Gastroesophageal sphincter (tissue), 4 donors: ENCODE measurements around the gene DEFB118. TPM values are rescaled to one million over a fixed set of nuclear protein-coding genes. Genes with fewer than 3 reads are reported as not detected.

Experiments used
- ATAC-seq: fragments of 150-250 bp; one replicate; pipeline ENCODE4 v1.9.1; 2016; ENCODE audit warnings: mild to moderate bottlenecking, moderate library complexity
- H3K27ac ChIP-seq, 4 donors: fragments of 200-600 bp; sonication (generic) in 3 of 4; 1 replicate in 3 of 4; 2 replicates in 1 of 4; pipeline ENCODE4 v1.5.1; 2016 to 2019
- H3K27me3 ChIP-seq: fragments of 200-600 bp; sonication (generic); one replicate; pipeline ENCODE4 v1.5.1; 2019
- H3K36me3 ChIP-seq, 2 donors: fragments of 200-600 bp; sonication (generic); one replicate each; pipeline ENCODE4 v1.5.1; 2019; ENCODE audit warnings: control low read depth in 1 of 2
- H3K4me1 ChIP-seq, 3 donors: fragments of 200-600 bp; sonication (generic); 1 replicate in 2 of 3; 2 replicates in 1 of 3; pipeline ENCODE4 v1.5.1; 2016 to 2019; ENCODE audit warnings: control low read depth in 2 of 3
- H3K4me3 ChIP-seq, 2 donors: fragments of 200-600 bp; sonication (generic); one replicate each; pipeline ENCODE4 v1.5.1; 2019; ENCODE audit warnings: mild to moderate bottlenecking in 1 of 2, moderate library complexity in 1 of 2
- H3K9me3 ChIP-seq, 3 donors: fragments of 200-600 bp; sonication (generic); one replicate each; pipeline ENCODE4 v1.5.1; 2017 to 2019; ENCODE audit warnings: control low read depth in 2 of 3
- EP300 ChIP-seq: sonication (generic); formaldehyde crosslinking; IDR thresholded peaks from one replicate; pipeline ENCODE4 v1.6.1; 2017; ENCODE audit warnings: antibody characterized with exemption, mild to moderate bottlenecking
- POLR2A ChIP-seq, 2 donors: fragments of 450-650 bp; IDR thresholded peaks; one replicate each; pipeline ENCODE4 v1.6.1; 2017; ENCODE audit warnings: antibody characterized with exemption in 2 of 2, mild to moderate bottlenecking in 2 of 2, moderate library complexity in 1 of 2
- POLR2AphosphoS5 ChIP-seq: sonication (generic); formaldehyde crosslinking; IDR thresholded peaks from one replicate; pipeline ENCODE4 v1.6.1; 2017; ENCODE audit warnings: antibody characterized with exemption
- WGBS, 2 donors: methylation state at CpG; one replicate each; pipeline ENCODE4 v1.1.5; 2018; ENCODE audit warnings: low coverage in 1 of 2; 5-methylcytosine and 5-hydroxymethylcytosine counted together
- total RNA-seq, 4 donors: library from RNA; depleted of rRNA; stranded (reverse); fragments of >200 nt; gene quantifications; one replicate each; pipeline ENCODE4 v1.1.0, GENCODE V29; 2016
- TF ChIP-seq, protein P1 (sequence below), 4 experiments: fragments of 200-600 bp in 2 of 4; fragments of 450-650 bp in 2 of 4; sonication (generic) in 1 of 4; IDR thresholded peaks; one replicate each; pipeline ENCODE4 v1.5.1; 2017 to 2019; ENCODE audit warnings: antibody characterized with exemption in 4 of 4, mild to moderate bottlenecking in 2 of 4, moderate library complexity in 2 of 4

DEFB118 gene
- total RNA-seq, 4 donors from 2014 or later, result not detected

DNA sequence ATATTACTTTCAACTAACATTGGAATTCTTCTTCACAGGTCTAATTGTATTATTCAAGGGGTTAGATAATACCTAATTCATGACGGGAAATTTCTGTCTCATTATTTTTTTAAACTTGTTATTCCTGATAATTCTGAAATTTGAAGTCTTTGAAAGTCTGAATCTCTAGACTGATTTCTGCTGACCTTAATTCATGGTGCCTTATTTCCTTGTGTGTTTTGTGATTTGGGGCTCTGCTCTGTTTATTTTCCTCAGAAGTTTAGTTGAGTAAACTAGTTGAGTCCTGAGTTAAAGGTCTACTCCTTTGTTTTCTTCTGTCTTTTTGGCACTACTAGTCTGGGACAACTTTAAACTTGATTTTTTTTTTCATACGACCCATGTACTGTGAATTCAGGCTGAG, 5.9 kb downstream of the DEFB118 start:
- TF ChIP-seq, protein P1, sequence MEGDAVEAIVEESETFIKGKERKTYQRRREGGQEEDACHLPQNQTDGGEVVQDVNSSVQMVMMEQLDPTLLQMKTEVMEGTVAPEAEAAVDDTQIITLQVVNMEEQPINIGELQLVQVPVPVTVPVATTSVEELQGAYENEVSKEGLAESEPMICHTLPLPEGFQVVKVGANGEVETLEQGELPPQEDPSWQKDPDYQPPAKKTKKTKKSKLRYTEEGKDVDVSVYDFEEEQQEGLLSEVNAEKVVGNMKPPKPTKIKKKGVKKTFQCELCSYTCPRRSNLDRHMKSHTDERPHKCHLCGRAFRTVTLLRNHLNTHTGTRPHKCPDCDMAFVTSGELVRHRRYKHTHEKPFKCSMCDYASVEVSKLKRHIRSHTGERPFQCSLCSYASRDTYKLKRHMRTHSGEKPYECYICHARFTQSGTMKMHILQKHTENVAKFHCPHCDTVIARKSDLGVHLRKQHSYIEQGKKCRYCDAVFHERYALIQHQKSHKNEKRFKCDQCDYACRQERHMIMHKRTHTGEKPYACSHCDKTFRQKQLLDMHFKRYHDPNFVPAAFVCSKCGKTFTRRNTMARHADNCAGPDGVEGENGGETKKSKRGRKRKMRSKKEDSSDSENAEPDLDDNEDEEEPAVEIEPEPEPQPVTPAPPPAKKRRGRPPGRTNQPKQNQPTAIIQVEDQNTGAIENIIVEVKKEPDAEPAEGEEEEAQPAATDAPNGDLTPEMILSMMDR (IDR thresholded peaks at IDR 0.05), result no peak
- TF ChIP-seq POLR2AphosphoS5, result no peak
- TF ChIP-seq POLR2A (IDR thresholded peaks at IDR 0.05), result no peak
- TF ChIP-seq EP300, result no peak
- no peak for ATAC-seq
- H3K4me3 ChIP-seq, result no peak overlapping the region
- H3K36me3 ChIP-seq, result no peaks in the 10 kb centered on the region
- 61% methylated on average over 2 of the region's 2 CpGs for WGBS, 2 donors
- H3K27ac ChIP-seq, result no peak overlapping the region
- H3K9me3 ChIP-seq, result peaks cover 0 to 9% (median 0%) of the 10 kb centered on the region in 3 donors
- peaks cover 7% of the 10 kb centered on the region for H3K27me3 ChIP-seq
- no peaks in the 10 kb centered on the region for H3K4me1 ChIP-seq

DNA sequence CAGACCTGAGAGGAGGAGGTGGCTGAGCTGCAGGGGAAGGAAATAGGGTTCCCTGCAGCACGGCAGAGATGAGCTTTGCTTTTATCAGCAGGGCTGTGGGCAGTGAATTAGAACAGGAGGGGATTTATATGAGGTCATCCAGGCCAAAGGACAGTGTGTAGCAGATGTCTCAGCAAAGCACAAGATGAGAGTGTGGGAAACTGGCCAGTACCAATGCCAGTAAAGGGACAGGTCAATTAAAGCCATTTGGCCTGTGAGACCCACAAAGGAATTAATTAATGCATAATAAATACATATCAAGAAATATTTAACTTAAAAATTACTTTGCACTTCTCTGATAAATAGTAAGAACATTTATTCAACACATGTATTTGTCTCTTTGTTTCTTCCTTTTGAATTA, 22.1 kb downstream of the DEFB118 start, which contains the start of gene DEFB119:
Gene DEFB119 (minus strand): TSS at position 101 of the 400 bp plus-strand sequence. CDS start 107 bp downstream, outside the sequence.
- H3K27ac ChIP-seq, result no peak within 1 kb of the TSS
- 0% methylated on average over 1 of the region's 1 CpG; no CpG with 5 or more reads in 1 of the 2 donors for WGBS, 2 donors
- TF ChIP-seq EP300, result no peak
- TF ChIP-seq, protein P1 (IDR thresholded peaks at IDR 0.05), result no peak
- TF ChIP-seq POLR2A (IDR thresholded peaks at IDR 0.05), result no peak
- TF ChIP-seq POLR2AphosphoS5, result no peak
- H3K36me3 ChIP-seq, result no peaks in the 10 kb centered on the region
- no peak for ATAC-seq
- no peak within 1 kb of the TSS for H3K4me3 ChIP-seq
- H3K27me3 ChIP-seq, result peaks cover 43% of the 10 kb centered on the region
- H3K9me3 ChIP-seq, result no peaks in the 10 kb centered on the region
- no peaks in the 10 kb centered on the region for H3K4me1 ChIP-seq

DNA sequence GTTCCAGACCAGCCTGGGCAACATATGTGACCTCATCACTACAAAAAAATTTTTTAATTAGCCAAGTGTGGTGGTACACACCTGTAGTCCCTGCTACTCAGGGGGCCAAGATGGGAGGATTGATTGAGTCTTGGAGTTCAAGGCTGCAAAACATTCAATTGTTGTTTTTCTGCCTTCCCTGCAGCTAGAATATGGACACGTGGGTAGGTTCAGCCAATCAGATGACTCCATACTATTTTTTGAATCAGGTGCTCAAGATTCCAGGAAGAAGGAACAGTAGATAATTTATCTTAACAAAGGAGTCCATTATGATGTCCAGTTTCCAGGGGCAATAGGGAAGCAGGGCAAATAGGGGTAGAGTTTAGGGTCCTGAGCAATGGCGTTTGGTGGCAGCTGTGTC, 24.4 kb downstream of the DEFB118 start:
- H3K4me3 ChIP-seq, result no peak overlapping the region
- H3K9me3 ChIP-seq, result no peaks in the 10 kb centered on the region
- H3K36me3 ChIP-seq, result no peaks in the 10 kb centered on the region
- no peaks in the 10 kb centered on the region for H3K4me1 ChIP-seq
- H3K27ac ChIP-seq, result no peak overlapping the region
- H3K27me3 ChIP-seq, result peaks cover 43% of the 10 kb centered on the region
- TF ChIP-seq POLR2AphosphoS5 (no peak), EP300 (no peak), POLR2A (IDR thresholded peaks at IDR 0.05) (no peak)
- whole genome bisulfite sequencing, 2 donors, result 40 to 80% methylated on average over 1 to 2 of the region's 2 CpGs
- no peak for ATAC-seq

DNA sequence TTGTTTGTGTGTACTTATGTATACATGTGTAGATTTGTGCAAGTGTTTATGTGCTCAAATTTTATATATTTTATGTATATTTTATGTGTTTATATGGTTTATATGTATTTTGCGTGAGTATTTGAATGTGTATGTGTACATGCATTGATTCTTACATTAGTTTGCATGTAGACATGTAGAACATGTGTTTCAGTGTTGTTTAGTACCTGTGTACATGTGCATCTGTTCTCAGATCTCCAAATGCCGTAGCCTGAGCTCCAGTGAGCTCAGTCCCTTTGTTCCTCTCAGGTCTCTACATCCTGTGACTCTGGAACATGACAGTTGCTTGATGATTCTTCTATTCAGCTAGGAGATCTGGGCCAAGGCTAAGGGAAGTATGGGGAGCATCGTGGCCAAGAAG, 26.5 kb downstream of the DEFB118 start:
- ATAC-seq, result no peak
- Histone ChIP-seq H3K36me3 (no peaks in the 10 kb centered on the region), H3K27ac (no peak overlapping the region), H3K27me3 (peaks cover 31% of the 10 kb centered on the region), H3K4me1 (no peaks in the 10 kb centered on the region), H3K9me3 (no peaks in the 10 kb centered on the region), H3K4me3 (no peak overlapping the region)
- TF ChIP-seq POLR2AphosphoS5 (no peak), EP300 (no peak), POLR2A (IDR thresholded peaks at IDR 0.05) (no peak)
- TF ChIP-seq, protein P1 (IDR thresholded peaks at IDR 0.05), result no peak
- 37 to 63% methylated on average over 1 to 3 of the region's 3 CpGs for WGBS, 2 donors

DNA sequence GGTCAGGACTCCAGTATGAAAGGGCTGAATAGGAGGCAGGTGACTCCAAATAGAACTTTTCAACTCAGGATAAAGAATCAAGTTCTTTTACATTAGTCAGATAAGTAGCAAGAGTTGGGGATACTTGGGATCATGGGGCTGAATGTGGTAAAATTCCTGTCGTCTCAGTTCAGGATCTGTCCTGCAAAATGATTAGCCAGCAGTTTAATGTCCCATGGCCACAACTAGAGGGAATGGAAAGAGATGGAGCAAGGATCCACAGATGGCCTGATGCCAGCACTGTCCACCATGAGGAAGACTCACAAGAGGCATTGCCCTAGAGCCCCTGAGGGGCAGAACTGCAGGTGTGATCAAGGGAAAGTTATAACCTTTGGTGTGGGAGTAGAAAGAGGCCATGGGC, 35.5 kb downstream of the DEFB118 start:
- no peaks in the 10 kb centered on the region for H3K9me3 ChIP-seq
- peaks cover 11% of the 10 kb centered on the region for H3K27me3 ChIP-seq
- no peaks in the 10 kb centered on the region for H3K4me1 ChIP-seq
- no peak for TF ChIP-seq POLR2A (IDR thresholded peaks at IDR 0.05)
- TF ChIP-seq EP300, result no peak
- TF ChIP-seq, protein P1 (IDR thresholded peaks at IDR 0.05), result no peak
- TF ChIP-seq POLR2AphosphoS5, result no peak
- H3K4me3 ChIP-seq, result no peak overlapping the region
- H3K36me3 ChIP-seq, result no peaks in the 10 kb centered on the region
- no peak for ATAC-seq
- 29 to 60% methylated on average over 1 of the region's 1 CpG for WGBS, 2 donors
- no peak overlapping the region for H3K27ac ChIP-seq
